Hepatocyte (in vitro differentiated cells): ENCODE results near the gene LSAMP. TPM values are rescaled to one million over a fixed set of nuclear protein-coding genes. Genes with fewer than 3 reads are reported as not detected.

Source experiments
- DNase-seq: peaks from one replicate; pipeline ENCODE4 v3.0.0-alpha.2; 2016; ENCODE audit warnings: low spot score
- H2AFZ ChIP-seq: fragments of 200-600 bp; sonication (generic); 2 replicates; pipeline ENCODE4 v1.6.0; 2016; ENCODE audit warnings: antibody characterized with exemption, mild to moderate bottlenecking
- H3K27ac ChIP-seq: fragments of 200-600 bp; sonication (generic); 2 replicates; pipeline ENCODE4 v1.5.1; 2016; ENCODE audit warnings: mild to moderate bottlenecking
- H3K27me3 ChIP-seq: fragments of 200-600 bp; sonication (generic); 2 replicates; pipeline ENCODE4 v1.6.1; 2016
- H3K36me3 ChIP-seq: fragments of 200-600 bp; sonication (generic); replicated peaks from 2 replicates; pipeline ENCODE4 v1.5.1; 2016; ENCODE audit warnings: low read depth; ENCODE audit not compliant: insufficient read depth
- H3K4me1 ChIP-seq: fragments of 200-600 bp; sonication (generic); 2 replicates; pipeline ENCODE4 v1.5.1; 2016; ENCODE audit warnings: mild to moderate bottlenecking, moderate library complexity; ENCODE audit not compliant: insufficient read depth
- H3K4me2 ChIP-seq: fragments of 200-600 bp; sonication (generic); 2 replicates; pipeline ENCODE4 v1.6.0; 2016
- H3K4me3 ChIP-seq: fragments of 200-600 bp; sonication (generic); 2 replicates; pipeline ENCODE4 v1.5.1; 2016; ENCODE audit warnings: mild to moderate bottlenecking
- H3K79me2 ChIP-seq: fragments of 200-600 bp; sonication (generic); 2 replicates; pipeline ENCODE4 v1.6.0; 2017; ENCODE audit warnings: mild to moderate bottlenecking
- H3K9me2 ChIP-seq: fragments of 200-600 bp; sonication (generic); replicated peaks from 2 replicates; pipeline ENCODE4 v1.6.0; 2017; ENCODE audit warnings: mild to moderate bottlenecking; ENCODE audit not compliant: insufficient read depth
- H3K9me3 ChIP-seq: fragments of 200-600 bp; sonication (generic); 2 replicates; pipeline ENCODE4 v1.5.1; 2016; ENCODE audit warnings: low read depth, mild to moderate bottlenecking
- H4K20me1 ChIP-seq: fragments of 200-600 bp; sonication (generic); 2 replicates; pipeline ENCODE4 v1.6.0; 2016; ENCODE audit warnings: mild to moderate bottlenecking; ENCODE audit not compliant: insufficient read depth, poor library complexity, severe bottlenecking
- CTCF ChIP-seq: fragments of 200-600 bp; sonication (generic); IDR thresholded peaks from 2 replicates; pipeline ENCODE4 v1.5.1; 2016; ENCODE audit warnings: antibody characterized with exemption, mild to moderate bottlenecking; ENCODE audit not compliant: poor library complexity
- EZH2 ChIP-seq: fragments of 200-600 bp; sonication (generic); IDR thresholded peaks from 2 replicates; pipeline ENCODE4 v1.6.1; 2016; ENCODE audit warnings: antibody characterized with exemption, mild to moderate bottlenecking, borderline replicate concordance
- EZH2phosphoT487 ChIP-seq: fragments of 200-600 bp; sonication (generic); IDR thresholded peaks from one replicate; pipeline ENCODE4 v1.6.1; 2018; ENCODE audit warnings: antibody characterized with exemption, mild to moderate bottlenecking, low read depth, moderate library complexity; ENCODE audit not compliant: unreplicated experiment, severe bottlenecking
- WGBS: methylation state at CpG from one replicate; pipeline ENCODE4 v1.1.6; 2016; ENCODE audit warnings: low lambda C conversion rate; ENCODE audit errors: missing lambda C conversion rate; 5-methylcytosine and 5-hydroxymethylcytosine counted together
- polyA plus RNA-seq: library from polyadenylated mRNA; unstranded; fragments of >200 nt; fragmentation: Nextera tagmentation; extraction: Ambion mirVana; gene quantifications from 2 replicates; pipeline ENCODE4 v1.2.1, GENCODE V29; 2016
- total RNA-seq: library from RNA; depleted of rRNA; stranded (reverse); fragments of >200 nt; gene quantifications from 2 replicates; pipeline ENCODE4 v1.2.3, GENCODE V29; 2014

LSAMP gene
- total and polyA plus RNA-seq, 2 experiments from 2014 or later, result 15.1 to 22.3 TPM

GRCh38 chr3:115857518-115858136 lies 587.7 kb downstream of the LSAMP start:
- DNase-seq, result no peak
- H3K36me3 ChIP-seq, result no peaks in the 10 kb centered on the region
- no peaks in the 10 kb centered on the region for H4K20me1 ChIP-seq
- H3K4me1 ChIP-seq, result no peaks in the 10 kb centered on the region
- H3K27me3 ChIP-seq, result no peaks in the 10 kb centered on the region
- 54% methylated on average over 3 of the region's 3 CpGs for WGBS
- no peak overlapping the region for H3K4me2 ChIP-seq
- no peaks in the 10 kb centered on the region for H3K9me3 ChIP-seq
- H2AFZ ChIP-seq, result no peak overlapping the region
- H3K9me2 ChIP-seq, result no peaks in the 10 kb centered on the region
- H3K4me3 ChIP-seq, result no peak overlapping the region
- H3K79me2 ChIP-seq, result no peaks in the 10 kb centered on the region
- H3K27ac ChIP-seq, result no peak overlapping the region
- no peak for TF ChIP-seq EZH2

GRCh38 chr3:115855911-115856310 lies 589.4 kb downstream of the LSAMP start:
- DNase-seq, result no peak
- no peak overlapping the region for H3K4me3 ChIP-seq
- H3K9me3 ChIP-seq, result no peaks in the 10 kb centered on the region
- H3K27ac ChIP-seq, result no peak overlapping the region
- no peaks in the 10 kb centered on the region for H3K27me3 ChIP-seq
- H3K79me2 ChIP-seq, result no peaks in the 10 kb centered on the region
- WGBS, result 93% methylated on average over 1 of the region's 1 CpG
- no peak overlapping the region for H3K4me2 ChIP-seq
- H3K9me2 ChIP-seq, result no peaks in the 10 kb centered on the region
- no peak for TF ChIP-seq EZH2phosphoT487
- no peak for TF ChIP-seq EZH2
- TF ChIP-seq CTCF, result no peak
- H3K4me1 ChIP-seq, result no peaks in the 10 kb centered on the region
- no peaks in the 10 kb centered on the region for H3K36me3 ChIP-seq
- no peaks in the 10 kb centered on the region for H4K20me1 ChIP-seq
- no peak overlapping the region for H2AFZ ChIP-seq

GRCh38 chr3:115853104-115853503 lies 592.2 kb downstream of the LSAMP start:
- Histone ChIP-seq H4K20me1 (no peaks in the 10 kb centered on the region), H3K36me3 (no peaks in the 10 kb centered on the region), H2AFZ (no peak overlapping the region), H3K79me2 (no peaks in the 10 kb centered on the region), H3K9me2 (no peaks in the 10 kb centered on the region), H3K4me2 (no peak overlapping the region), H3K4me3 (no peak overlapping the region), H3K9me3 (no peaks in the 10 kb centered on the region), H3K27me3 (no peaks in the 10 kb centered on the region), H3K27ac (no peak overlapping the region), H3K4me1 (no peaks in the 10 kb centered on the region)
- no peak for DNase-seq
- TF ChIP-seq EZH2 (no peak), CTCF (no peak), EZH2phosphoT487 (no peak)

GRCh38 chr3:115852278-115852677 lies 593.0 kb downstream of the LSAMP start:
- TF ChIP-seq EZH2phosphoT487 (no peak), EZH2 (no peak), CTCF (no peak)
- H4K20me1 ChIP-seq, result no peaks in the 10 kb centered on the region
- no peak for DNase-seq
- H3K4me2 ChIP-seq, result no peak overlapping the region
- no peak overlapping the region for H3K4me3 ChIP-seq
- 88% methylated on average over 4 of the region's 4 CpGs for WGBS
- no peak overlapping the region for H2AFZ ChIP-seq
- no peaks in the 10 kb centered on the region for H3K9me3 ChIP-seq
- H3K36me3 ChIP-seq, result no peaks in the 10 kb centered on the region
- H3K79me2 ChIP-seq, result no peaks in the 10 kb centered on the region
- no peak overlapping the region for H3K27ac ChIP-seq
- no peaks in the 10 kb centered on the region for H3K4me1 ChIP-seq
- no peaks in the 10 kb centered on the region for H3K27me3 ChIP-seq
- H3K9me2 ChIP-seq, result no peaks in the 10 kb centered on the region
